GM21367 (cell line): ENCODE measurements around the gene C6orf62.
"Not testable (repeated sequence)": the region's sequence is repeated elsewhere in the genome, so short reads cannot be mapped to it uniquely, and the experiment has no call there.

ENCODE experiments used
- ATAC-seq: cut with Tn5 transposase; IDR thresholded peaks from one replicate; pipeline ENCODE4 v1.9.1; 2021; ENCODE audit not compliant: unreplicated experiment

The C6orf62 gene

DNA sequence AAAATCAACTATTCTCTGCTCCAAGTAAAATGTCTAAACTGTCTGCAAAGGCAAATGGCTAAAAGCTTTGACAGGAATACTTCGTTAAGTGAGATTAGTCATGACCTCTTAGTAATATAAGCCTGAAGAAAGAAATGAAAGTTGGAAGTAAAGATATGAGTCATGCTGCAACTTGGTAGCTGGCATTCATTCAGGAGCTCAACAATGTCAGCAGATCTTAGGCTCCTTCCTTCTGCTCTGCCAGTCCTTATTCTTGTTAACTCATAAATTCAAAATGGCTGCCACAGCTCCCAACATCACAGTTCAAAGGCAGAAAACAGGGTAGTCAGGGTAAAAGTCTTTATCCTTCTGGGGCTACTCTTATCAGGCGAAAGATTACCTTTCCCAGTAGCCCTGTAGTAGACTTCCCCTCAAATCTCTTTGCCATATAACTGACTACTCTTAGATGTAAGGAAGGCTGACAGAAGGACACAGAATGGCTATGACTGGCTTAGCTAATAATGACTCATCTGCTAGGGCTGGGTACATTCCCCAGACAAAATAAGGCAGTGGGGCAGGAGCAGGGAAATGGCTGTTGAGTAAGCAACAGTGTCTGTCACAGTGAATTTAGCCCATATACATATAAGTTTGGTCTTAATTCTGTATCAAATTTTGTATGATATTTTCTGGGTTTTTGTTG lies 24.4 kb upstream of the C6orf62 start:
- peak; percentile 75 for ATAC-seq

DNA sequence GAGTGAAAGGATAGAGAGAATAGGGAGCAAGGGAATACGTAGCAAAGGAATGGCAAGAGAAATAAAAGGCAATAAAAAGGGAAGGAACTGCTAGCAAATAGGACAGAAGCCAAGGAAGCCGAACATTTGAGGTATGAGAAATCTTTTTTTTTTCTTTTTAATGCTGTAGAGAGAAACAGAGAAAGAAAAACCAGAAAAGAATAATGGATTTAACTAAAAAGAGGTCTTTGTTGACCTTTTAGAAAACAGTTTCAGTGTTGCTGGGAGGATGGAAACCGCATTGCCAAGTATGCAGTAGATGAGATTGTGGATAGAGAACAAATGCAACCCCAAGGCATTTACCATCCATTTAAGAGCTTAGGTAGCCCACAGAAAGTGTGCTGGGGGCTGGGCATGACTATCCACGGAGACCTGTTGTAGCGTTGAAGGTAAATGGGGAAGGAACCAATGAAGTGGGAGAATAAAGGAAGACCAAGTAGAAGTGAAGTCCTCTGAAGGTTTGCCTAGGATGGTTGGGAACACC lies 23.3 kb upstream of the C6orf62 start:
- ATAC-seq: no peak

DNA sequence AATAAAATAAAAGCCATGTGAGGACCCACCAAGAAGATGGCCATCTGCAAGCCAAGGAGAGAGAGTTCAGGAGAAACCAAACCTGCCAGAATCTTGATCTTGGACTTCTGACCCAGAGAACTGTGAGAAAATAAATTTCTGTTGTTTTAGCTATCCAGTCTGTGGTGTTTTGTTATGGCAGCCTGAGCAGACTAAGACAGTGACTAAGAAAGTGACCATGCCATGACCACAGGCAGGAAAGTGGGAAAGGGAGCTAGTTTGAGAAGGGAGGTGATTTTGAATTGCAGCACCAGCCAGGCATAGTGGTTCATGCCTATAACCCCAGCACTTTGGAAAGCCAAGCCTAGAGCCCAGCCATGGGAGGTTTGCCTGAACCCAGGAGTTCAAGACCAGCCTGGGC lies 21.9 kb upstream of the C6orf62 start:
- ATAC-seq: no peak

DNA sequence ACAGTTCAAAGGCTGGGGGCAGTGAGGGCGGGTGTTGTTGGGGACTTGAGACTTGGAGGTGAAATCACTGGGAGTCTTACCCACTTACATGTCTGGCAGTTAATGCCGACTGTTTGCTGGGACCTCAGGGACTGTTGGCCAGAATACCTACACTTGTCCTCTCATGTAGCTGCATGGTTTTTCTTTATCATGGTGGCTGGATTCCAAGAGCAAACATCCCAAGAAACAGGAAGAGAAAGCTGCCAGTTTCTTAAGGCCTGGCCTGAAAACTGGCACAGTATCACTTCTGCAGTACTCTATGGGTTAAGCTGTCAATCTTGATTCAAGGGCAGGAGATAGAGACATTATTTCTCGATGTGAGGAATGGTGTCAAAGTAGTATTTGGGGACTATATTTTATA lies 19.8 kb upstream of the C6orf62 start:
- no peak for ATAC-seq

DNA sequence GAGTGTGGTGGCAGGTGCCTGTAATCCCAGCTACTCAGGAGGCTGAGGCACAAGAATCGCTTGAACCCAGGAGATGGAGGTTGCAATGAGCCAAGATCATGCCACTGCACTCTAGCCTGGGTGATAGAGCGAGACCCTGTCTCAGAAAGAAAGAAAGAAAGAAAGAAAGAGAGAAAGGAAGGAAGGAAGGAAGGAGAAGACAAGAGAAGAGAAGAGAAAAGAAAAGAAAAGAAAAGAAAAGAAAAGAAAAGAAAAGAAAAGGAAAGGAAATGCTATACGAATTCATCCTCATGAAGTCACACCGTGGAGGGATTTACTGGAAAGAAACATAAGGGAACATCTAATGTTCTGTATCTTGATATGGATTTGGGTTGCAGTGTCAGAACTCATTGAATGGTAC lies 15.8 kb upstream of the C6orf62 start:
- not testable (repeated sequence) for ATAC-seq

DNA sequence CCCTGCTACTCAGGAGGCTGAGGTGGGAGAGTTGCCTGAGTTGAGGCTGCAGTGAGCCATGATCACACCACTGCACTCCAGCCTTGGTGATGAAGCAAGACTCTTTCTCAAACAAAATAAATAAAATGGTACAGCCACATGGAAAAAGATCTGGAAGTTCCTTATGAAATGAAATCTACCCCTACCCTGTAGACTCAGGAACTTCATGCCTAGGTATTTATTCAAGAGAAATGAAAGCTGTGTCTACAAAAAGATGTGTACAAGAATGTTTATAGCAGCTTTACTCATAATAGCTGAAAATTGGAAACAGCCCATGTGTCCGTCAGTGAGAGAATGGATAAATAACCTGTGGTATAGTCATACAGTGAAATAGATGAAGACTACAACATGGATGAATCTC lies 15.2 kb upstream of the C6orf62 start:
- ATAC-seq: no peak

DNA sequence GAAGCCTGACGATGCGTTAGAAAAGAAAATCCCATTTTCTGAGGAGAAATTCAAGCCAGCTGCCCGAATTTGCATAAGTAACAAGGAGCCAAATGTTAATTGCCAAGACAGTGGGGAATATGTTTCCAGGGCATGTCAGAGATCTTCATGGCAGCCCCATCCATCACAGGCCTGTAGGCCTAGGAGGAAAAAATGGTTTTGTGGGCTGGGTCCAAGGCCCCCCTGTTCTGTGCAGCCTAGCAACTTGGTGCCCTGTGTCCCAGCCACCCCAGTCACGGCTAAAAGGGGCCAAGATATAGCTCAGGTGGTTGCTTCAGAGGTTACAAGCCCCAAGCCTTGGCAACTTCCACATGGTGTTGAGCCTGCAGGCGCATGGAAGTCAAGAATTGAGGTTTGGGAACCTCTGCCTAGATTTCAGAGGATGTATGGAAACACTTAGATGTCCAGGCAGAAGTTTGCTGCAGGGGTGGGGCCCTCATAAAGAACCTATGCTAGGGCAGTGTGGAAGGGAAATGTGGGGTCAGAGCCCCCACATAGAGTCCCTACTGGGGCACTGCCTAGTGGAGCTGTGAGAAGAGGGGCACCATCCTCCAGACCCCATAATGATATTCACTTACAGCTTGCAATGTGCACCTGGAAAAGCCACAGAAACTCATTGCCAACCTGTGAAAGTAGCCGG lies 12.6 kb upstream of the C6orf62 start:
- ATAC-seq: not testable (repeated sequence)

DNA sequence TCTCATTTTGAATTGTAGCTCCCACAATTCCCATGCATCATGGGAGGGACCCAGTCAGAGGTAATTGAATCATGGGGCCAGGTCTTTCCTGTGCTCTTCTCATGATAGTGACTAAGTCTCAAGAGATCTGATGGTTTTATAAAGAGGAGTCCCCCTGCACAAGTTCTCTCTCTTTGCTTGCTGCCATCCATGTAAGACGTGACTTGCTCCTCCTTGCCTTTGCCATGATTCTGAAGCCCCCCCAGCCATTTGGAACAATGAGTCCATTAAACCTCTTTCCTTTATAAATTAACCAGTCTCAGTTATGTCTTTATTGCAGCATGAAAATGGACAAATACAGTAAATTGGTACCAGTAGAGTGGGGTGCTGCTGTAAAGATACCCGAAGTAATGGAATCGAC lies 11.7 kb upstream of the C6orf62 start:
- not testable (repeated sequence) for ATAC-seq

DNA sequence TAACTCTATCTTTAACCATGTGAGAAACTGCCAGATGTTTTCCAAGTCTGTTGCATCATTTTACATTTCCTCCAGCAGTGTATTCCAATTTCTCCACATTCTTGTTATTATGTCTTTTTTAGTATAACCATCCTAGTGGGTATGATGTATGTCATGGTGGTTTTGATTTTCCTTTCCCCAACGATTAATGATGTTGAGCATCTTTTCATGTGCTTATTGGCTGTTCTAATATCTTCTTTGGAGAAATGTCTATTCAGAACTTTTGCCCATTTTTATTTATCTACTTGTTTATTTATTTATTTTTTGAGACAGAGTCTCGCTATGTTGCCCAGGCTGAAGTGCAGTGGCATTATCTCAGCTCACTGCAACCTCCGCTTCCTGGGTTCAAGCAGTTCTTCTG lies 4.3 kb upstream of the C6orf62 start:
- ATAC-seq: no peak

DNA sequence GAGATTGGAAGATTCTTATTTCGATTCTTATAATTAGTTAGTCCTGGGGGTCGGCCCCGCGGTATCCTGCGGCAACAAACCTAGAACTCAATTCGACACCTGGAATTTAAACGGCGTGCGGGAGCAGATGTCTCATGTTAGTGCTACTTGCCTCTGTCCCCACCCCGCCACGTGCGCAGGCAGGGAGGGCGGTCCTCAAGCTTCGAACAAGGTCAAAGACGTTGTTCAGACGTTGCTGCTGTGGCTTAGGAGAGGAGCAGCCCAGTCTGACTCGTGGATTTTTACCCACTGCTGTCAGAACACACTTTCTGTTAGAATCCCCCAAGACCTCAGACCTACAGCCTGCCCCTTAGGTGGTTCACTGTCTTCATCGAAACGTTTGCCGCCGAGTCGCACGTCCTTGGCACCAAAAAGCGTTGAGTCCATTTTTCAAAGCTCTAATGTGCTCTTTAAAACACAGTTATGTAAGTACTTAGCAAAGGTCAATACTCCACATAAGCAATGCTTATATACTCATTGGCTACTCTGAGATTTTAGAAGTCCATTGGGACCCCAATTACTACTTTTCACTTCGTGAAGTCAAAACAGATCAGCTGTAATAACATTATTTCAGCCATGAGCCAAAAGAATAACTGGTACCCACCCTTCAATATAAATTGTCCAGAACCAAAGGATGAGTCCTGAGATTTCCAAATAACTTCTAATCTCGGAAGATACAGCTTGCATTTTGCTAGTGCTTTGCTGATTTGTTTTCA lies 2.7 kb upstream of the C6orf62 start:
- ATAC-seq: peak; percentile 38

DNA sequence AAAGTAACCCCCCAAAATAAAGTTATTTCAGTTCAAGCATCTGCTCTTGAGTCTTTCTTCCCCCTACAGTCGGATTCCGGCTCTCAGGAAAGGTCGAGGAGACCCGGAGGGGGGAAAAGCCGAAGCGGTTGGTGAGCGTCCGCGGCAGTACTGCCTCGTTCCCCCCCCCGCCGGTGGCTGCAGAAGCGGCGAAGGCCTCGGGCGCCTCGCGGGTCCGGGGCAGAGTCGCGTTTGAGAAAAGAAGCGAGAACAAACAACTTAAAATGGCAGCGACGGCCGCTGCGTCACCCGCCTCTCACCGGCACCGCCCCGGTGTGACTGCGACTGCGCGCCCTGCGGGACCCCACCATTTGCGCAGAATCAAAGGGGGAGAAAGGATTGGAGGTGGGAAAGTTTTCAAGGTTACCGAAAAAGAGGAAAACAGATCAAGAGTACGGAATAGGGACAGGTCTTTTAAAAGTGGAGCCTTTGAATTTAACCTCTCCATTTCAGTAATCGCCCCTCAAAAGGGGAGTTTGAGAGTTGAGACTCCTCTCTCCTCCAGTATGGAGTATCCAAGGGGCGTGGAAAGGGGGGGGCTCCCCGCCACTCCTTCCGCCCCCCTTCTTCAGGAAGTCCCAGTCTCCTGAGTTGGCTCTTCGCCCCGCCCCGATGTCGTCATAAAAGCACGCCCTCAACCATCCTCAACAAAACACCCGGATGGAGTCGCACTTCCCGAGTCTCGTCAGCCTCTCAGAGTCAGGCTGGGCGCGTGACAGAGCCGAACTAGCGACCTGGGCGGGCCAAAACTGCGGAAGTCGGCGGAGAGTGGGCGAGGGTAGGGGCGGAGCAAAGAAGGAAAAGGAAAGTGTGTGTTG lies 1.9 kb upstream of the C6orf62 start:
- peak; percentile 80 for ATAC-seq

DNA sequence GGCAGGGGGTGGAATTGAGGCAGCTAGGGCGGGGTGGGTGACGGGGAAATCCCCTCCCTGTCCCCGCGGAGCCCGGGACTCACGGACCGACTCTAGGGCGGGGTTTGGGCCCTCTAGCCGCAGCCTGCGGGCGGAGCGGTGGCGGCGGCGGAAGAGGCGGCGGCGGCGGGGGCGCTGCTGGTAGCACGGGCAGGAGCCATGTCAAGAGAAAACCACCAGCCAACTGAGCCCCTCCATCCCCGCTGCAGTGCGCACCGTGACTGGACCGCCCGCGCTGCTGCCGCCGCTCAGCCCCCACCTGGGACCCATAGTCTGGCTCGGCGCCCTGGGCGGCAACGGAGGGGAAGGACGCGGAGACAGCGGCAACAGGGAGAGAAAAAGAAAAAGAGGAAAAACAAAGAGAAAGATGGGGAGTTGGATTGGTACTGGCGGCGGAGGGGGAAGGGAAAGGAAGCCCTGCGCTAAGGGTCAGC lies 1.2 kb upstream of the C6orf62 start:
- no peak for ATAC-seq

DNA sequence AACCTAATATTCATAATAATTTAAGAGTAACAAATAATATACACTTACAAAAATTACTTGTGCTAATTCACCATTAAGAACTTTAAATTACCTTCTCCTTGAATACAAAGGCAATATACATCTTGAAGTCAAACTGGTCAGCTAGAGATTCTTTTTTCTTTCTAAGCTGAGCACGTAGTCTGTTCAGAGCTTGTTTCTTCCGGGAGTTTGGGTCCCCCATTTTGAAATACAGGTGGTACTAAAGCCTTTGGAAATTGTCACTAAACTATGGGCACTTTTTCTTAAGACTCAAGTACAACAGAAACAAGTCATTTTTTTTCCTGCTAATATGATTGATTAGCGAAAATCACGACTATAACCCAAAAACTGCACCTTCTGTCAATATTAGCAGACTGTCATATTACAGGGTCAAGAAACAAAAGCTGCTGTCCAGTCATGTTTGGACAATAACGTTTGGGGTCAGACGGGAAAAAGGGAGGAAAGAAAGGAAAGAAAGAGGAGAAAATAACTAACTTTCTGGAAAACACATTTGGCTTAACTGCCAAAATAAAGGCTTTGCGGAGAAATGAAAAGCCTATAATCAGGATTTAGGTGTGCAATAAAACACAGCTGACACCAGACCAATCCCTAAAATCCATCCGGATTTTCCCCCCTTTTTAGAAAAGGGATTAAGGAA lies 367 bp downstream of the C6orf62 start:
- no peak for ATAC-seq

DNA sequence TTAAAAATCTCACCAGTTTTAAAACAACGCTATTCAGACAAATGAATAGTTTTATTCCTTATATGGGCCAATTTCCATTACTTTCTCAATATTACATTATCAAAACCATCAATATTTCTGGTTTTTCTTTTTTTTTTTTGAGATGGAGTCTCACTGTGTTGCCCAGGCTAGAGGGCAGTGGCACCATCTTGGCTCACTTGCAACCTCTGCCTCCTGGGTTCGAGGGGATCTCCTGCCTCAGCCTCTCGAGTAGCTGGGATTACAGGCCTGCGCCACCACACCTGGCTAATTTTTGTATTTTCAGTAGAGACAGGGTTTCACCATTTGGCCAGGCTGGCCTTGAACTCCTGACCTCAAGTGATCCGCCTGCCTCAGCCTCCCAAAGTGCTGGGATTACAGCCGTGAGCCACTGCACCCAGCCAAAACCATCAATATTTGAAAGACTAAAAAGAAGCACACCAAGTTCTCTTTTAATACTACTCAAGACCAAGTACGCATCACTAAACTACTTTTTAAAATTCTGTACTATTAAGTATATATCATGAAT lies 2.3 kb downstream of the C6orf62 start:
- not testable (repeated sequence) for ATAC-seq

DNA sequence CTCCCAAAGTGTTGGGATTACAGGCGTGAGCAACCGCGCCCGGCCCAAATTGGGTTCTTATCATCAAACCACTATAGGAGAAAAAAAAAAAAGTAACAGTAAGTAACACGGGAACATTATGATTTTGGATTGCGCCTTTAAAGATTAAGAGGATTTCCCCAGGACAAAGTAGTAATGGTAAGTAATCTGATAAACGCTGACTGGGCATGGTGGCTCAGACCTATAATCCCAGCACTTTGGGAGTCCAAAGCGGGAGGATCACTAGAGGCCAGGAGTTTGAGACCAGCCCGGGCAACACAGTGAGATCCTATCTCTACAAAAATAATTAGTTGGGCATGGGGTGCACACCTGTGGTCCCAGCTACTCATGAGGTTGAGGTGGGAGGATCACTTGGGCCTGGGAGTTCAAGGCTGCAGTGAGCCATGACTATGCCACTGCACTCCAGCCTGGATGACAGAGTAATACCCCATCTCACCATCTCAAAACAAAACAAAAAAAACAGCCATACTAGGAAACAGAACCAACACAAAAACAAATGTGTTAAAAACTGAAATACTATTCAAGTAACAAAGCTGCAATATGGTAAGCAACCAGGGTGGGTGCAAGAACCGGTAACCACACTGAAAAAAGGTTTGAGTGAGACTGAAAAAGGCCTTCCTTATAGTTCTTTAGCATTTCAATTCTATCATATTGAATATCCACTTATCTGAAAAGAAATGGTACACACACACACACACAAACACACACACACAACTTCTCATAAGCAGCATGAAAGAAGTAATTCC lies 8.2 kb downstream of the C6orf62 start:
- ATAC-seq: no peak

DNA sequence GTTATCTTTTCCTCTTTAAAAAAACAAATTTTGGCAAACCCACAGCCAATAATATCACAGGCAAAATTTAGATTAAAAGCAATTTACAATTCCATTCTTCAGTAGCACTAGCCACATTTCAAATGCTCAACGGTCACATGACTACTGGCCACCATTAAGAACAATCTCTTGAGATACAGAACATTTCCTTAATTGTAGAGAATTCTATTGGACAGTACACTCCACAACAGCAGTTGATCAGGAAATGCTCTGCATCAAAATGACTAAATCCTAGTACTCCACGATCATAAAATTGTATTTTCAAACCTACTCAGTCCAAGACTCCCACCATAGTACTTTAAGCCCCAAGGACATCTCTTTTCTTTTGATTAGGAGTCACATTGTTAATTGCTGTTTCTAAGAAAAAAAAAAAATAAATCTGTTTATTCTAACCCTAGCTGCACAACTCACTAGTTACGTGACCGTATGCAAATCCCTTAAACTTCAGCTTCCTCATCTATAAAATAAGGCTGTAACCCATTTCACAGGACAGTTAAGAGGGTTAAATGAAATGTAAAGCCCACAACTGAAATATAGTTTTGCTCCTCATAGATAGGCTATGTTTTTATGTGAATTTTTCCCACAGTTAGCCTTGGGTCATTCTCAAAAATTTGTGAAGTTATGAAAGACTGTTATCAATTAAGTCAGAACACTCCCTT lies 9.8 kb downstream of the C6orf62 start:
- no peak for ATAC-seq

DNA sequence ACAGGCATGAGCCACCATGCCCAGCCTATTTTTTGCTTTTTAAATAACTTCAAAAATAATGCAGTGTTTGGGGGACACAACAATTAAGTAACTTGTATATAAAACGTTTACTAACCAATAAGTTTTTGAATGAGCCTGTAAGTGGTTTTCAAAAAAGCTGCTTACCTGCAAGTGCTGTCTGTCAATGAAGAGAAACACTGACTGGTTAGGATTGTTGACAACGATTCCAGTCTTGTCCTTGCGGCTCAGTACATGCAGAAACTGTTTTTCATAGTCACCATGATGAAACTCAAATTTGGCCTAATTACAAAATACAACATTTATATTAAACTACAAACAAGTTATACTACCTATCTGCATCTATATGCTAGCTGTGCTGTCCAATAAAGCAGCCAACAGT lies 10.3 kb downstream of the C6orf62 start:
- ATAC-seq: no peak

DNA sequence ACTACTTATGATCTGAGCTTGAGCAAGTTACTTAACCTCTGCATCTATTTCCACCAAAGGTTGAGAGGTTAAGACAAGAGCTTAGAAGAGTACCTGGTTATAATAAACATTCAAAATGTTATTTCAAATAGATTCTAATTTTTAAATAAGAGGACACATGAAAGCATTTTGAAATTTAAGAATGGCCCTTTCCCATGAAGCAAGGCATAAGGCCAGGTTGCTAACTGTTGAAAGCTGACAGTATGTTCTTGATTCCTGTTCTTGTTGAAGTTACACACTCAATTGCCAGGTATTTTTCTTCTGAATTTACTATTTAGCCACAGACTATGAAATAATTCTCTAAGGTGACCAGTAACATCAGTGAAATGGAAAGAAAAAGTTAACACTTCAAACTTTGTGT lies 14.5 kb downstream of the C6orf62 start:
- ATAC-seq: no peak
